K562 (cell line): ENCODE measurements around the gene TBX1. TPM values are rescaled to one million over a fixed set of nuclear protein-coding genes. Genes with fewer than 3 reads are reported as not detected.
A peak's percentile ranks its signal among the peaks of the same experiment; 100 is the strongest.

ENCODE experiments used
- ADNP ChIP-seq: fragments of 200-800 bp; sonication (Bioruptor generic); IDR thresholded peaks from 2 replicates; pipeline ENCODE4 v1.6.1; 2016; ENCODE audit warnings: missing genetic modification characterization, missing compliant biosample characterization
- BRF1 ChIP-seq: IDR thresholded peaks from 3 replicates; pipeline ENCODE4 v1.6.1; 2011; ENCODE audit warnings: borderline replicate concordance, mild to moderate bottlenecking; ENCODE audit not compliant: insufficient read length; ENCODE audit errors: extremely low read depth
- MAFK ChIP-seq: IDR thresholded peaks from 2 replicates; pipeline ENCODE4 v1.6.1; 2011; ENCODE audit warnings: low read length, improper control_type of control experiment
- MBD2 ChIP-seq: sonication (generic); IDR thresholded peaks from 2 replicates; pipeline ENCODE4 v1.6.1; 2016; ENCODE audit warnings: low read depth, borderline replicate concordance
- RBFOX2 ChIP-seq: fragments of 200-400 bp; formaldehyde crosslinking; IDR thresholded peaks from 2 replicates; pipeline ENCODE4 v1.6.1; 2017; ENCODE audit warnings: low read depth, mild to moderate bottlenecking, low read length, moderate library complexity
- SAFB ChIP-seq: fragments of 200-400 bp; formaldehyde crosslinking; IDR thresholded peaks from 2 replicates; pipeline ENCODE4 v1.6.1; 2017; ENCODE audit warnings: low read depth, low read length, borderline replicate concordance
- ZNF212 ChIP-seq: fragments of 450-650 bp; formaldehyde crosslinking; IDR thresholded peaks from 2 replicates; pipeline ENCODE4 v1.4.0; 2020; ENCODE audit warnings: mild to moderate bottlenecking
- ZNF224 ChIP-seq: sonication (generic); formaldehyde crosslinking; IDR thresholded peaks from 2 replicates; pipeline ENCODE4 v1.8.0; 2022; ENCODE audit warnings: mild to moderate bottlenecking, missing genetic modification reagents
- ZNF584 ChIP-seq: fragments of 200-800 bp; sonication (Bioruptor generic); IDR thresholded peaks from 2 replicates; pipeline ENCODE4 v1.6.1; 2016; ENCODE audit warnings: low read depth, mild to moderate bottlenecking, missing genetic modification characterization, missing compliant biosample characterization
- ZNF589 ChIP-seq: fragments of 200-800 bp; sonication (Bioruptor generic); IDR thresholded peaks from 2 replicates; pipeline ENCODE4 v1.6.1; 2016; ENCODE audit warnings: low read depth, missing genetic modification characterization, missing compliant biosample characterization
- polyA plus RNA-seq, 8 experiments: library from polyadenylated mRNA; depleted of rRNA in 4 of 8; stranded (reverse) in 5 of 8; unstranded in 3 of 8; fragments of >200 nt; fragmentation: Nextera tagmentation in 2 of 8; fragmentation: Illumina TruSeq in 1 of 8; extraction: Ambion mirVana in 2 of 8; extraction: Trizol in 1 of 8; gene quantifications; 2 replicates each; pipeline versions ENCODE4 v1.2.1 to v1.2.3, GENCODE V29; 2011 to 2014; ENCODE audit warnings: inconsistent platforms in 1 of 8, missing spikeins in 1 of 8
- total RNA-seq, 7 experiments: library from RNA; depleted of rRNA in 6 of 7; stranded (reverse); fragments of >200 nt in 6 of 7; fragmentation: Illumina TruSeq in 2 of 7; extraction: Trizol in 2 of 7; gene quantifications; 2 replicates each; pipeline versions ENCODE4 v1.2.1 to v1.2.3, GENCODE V29; 2011 to 2021; ENCODE audit warnings: low replicate concordance in 1 of 7
- TF ChIP-seq, protein P1 (sequence below): fragments of 250-450 bp; sonication (Bioruptor Pico); IDR thresholded peaks from 2 replicates; pipeline ENCODE4 v1.8.0; 2022; ENCODE audit warnings: inconsistent platforms
- TF ChIP-seq, protein P2 (sequence below): fragments of 250-450 bp; sonication (Bioruptor Pico); IDR thresholded peaks from 2 replicates; pipeline ENCODE4 v1.5.0; 2021
- TF ChIP-seq, protein P3 (sequence below): fragments of 450-650 bp; IDR thresholded peaks from 2 replicates; pipeline ENCODE4 v1.6.1; 2017; ENCODE audit warnings: mild to moderate bottlenecking, moderate library complexity
- TF ChIP-seq, protein P4 (sequence below): fragments of 450-650 bp; IDR thresholded peaks from 2 replicates; pipeline ENCODE4 v1.6.1; 2014; ENCODE audit warnings: low read depth, mild to moderate bottlenecking, moderate library complexity, borderline replicate concordance
- TF ChIP-seq, protein P5 (sequence below), 2 experiments: fragments of 450-650 bp in 1 of 2; IDR thresholded peaks; 2 replicates each; pipeline ENCODE4 v1.6.1; 2011 to 2017; ENCODE audit warnings: low read depth in 2 of 2, antibody characterized with exemption in 1 of 2, borderline replicate concordance in 1 of 2, low read length in 1 of 2, mild to moderate bottlenecking in 1 of 2, mixed read lengths in 1 of 2; ENCODE audit not compliant: control insufficient read depth in 1 of 2
- TF ChIP-seq, protein P6 (sequence below): sonication (generic); formaldehyde crosslinking; IDR thresholded peaks from 2 replicates; pipeline ENCODE4 v1.8.1; 2022; ENCODE audit warnings: missing genetic modification reagents

The TBX1 gene
- total and polyA plus RNA-seq, 9 of the 15 experiments (the other 6 are each of a cell fraction or from before 2014, with no cell fraction given) = 0.07 to 35.0 (median 3.9) TPM

DNA sequence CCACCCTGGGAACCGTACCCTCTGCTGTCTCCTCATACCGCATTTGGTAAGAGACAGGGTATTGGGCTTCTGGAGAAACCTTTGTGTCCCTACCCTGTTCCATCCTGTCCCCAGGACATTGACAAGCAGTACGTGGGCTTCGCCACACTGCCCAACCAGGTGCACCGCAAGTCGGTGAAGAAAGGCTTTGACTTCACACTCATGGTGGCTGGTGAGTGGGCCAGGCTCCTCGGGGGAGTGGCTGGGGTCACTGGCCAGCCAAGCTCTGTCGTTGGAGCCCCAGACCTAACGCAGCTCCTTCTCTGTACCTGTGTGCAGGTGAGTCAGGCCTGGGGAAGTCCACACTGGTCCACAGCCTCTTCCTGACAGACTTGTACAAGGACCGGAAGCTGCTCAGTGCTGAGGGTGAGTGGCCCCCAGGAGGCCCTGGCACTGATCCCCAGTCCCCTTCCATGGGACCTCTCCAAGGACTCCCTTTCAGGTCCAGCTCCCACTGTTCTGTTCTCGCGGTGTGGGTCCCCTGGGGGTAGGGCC is 41.0 kb upstream of the TBX1 start (continued):
- TF ChIP-seq ADNP (tag) = no peak
- TF ChIP-seq ZNF212 = no peak
- TF ChIP-seq SAFB = no peak
- TF ChIP-seq, protein P1, sequence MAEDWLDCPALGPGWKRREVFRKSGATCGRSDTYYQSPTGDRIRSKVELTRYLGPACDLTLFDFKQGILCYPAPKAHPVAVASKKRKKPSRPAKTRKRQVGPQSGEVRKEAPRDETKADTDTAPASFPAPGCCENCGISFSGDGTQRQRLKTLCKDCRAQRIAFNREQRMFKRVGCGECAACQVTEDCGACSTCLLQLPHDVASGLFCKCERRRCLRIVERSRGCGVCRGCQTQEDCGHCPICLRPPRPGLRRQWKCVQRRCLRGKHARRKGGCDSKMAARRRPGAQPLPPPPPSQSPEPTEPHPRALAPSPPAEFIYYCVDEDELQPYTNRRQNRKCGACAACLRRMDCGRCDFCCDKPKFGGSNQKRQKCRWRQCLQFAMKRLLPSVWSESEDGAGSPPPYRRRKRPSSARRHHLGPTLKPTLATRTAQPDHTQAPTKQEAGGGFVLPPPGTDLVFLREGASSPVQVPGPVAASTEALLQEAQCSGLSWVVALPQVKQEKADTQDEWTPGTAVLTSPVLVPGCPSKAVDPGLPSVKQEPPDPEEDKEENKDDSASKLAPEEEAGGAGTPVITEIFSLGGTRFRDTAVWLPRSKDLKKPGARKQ (CRISPR knock-in tag) = no peak
- TF ChIP-seq BRF1 = no peak
- no peak for TF ChIP-seq ZNF224
- TF ChIP-seq RBFOX2 = no peak
- TF ChIP-seq, protein P2, sequence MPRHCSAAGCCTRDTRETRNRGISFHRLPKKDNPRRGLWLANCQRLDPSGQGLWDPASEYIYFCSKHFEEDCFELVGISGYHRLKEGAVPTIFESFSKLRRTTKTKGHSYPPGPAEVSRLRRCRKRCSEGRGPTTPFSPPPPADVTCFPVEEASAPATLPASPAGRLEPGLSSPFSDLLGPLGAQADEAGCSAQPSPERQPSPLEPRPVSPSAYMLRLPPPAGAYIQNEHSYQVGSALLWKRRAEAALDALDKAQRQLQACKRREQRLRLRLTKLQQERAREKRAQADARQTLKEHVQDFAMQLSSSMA (CRISPR knock-in tag) = no peak
- TF ChIP-seq, protein P3, sequence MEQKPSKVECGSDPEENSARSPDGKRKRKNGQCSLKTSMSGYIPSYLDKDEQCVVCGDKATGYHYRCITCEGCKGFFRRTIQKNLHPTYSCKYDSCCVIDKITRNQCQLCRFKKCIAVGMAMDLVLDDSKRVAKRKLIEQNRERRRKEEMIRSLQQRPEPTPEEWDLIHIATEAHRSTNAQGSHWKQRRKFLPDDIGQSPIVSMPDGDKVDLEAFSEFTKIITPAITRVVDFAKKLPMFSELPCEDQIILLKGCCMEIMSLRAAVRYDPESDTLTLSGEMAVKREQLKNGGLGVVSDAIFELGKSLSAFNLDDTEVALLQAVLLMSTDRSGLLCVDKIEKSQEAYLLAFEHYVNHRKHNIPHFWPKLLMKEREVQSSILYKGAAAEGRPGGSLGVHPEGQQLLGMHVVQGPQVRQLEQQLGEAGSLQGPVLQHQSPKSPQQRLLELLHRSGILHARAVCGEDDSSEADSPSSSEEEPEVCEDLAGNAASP = no peak
- 0 out of 2 replicates have a peak, but pooled peaks have one; percentile 20 for TF ChIP-seq MAFK
- TF ChIP-seq ZNF584 = no peak
- TF ChIP-seq, protein P4, sequence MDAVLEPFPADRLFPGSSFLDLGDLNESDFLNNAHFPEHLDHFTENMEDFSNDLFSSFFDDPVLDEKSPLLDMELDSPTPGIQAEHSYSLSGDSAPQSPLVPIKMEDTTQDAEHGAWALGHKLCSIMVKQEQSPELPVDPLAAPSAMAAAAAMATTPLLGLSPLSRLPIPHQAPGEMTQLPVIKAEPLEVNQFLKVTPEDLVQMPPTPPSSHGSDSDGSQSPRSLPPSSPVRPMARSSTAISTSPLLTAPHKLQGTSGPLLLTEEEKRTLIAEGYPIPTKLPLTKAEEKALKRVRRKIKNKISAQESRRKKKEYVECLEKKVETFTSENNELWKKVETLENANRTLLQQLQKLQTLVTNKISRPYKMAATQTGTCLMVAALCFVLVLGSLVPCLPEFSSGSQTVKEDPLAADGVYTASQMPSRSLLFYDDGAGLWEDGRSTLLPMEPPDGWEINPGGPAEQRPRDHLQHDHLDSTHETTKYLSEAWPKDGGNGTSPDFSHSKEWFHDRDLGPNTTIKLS = no peak
- no peak for TF ChIP-seq MBD2
- TF ChIP-seq ZNF589 = no peak
- TF ChIP-seq, protein P5, sequence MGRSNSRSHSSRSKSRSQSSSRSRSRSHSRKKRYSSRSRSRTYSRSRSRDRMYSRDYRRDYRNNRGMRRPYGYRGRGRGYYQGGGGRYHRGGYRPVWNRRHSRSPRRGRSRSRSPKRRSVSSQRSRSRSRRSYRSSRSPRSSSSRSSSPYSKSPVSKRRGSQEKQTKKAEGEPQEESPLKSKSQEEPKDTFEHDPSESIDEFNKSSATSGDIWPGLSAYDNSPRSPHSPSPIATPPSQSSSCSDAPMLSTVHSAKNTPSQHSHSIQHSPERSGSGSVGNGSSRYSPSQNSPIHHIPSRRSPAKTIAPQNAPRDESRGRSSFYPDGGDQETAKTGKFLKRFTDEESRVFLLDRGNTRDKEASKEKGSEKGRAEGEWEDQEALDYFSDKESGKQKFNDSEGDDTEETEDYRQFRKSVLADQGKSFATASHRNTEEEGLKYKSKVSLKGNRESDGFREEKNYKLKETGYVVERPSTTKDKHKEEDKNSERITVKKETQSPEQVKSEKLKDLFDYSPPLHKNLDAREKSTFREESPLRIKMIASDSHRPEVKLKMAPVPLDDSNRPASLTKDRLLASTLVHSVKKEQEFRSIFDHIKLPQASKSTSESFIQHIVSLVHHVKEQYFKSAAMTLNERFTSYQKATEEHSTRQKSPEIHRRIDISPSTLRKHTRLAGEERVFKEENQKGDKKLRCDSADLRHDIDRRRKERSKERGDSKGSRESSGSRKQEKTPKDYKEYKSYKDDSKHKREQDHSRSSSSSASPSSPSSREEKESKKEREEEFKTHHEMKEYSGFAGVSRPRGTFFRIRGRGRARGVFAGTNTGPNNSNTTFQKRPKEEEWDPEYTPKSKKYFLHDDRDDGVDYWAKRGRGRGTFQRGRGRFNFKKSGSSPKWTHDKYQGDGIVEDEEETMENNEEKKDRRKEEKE (IDR thresholded peaks at IDR 0.05; ENCODE audit: borderline replicate concordance in 1 of 2, control insufficient read depth in 1 of 2, low read depth in 2 of 2, low read length in 1 of 2) = no peak
- TF ChIP-seq, protein P6, sequence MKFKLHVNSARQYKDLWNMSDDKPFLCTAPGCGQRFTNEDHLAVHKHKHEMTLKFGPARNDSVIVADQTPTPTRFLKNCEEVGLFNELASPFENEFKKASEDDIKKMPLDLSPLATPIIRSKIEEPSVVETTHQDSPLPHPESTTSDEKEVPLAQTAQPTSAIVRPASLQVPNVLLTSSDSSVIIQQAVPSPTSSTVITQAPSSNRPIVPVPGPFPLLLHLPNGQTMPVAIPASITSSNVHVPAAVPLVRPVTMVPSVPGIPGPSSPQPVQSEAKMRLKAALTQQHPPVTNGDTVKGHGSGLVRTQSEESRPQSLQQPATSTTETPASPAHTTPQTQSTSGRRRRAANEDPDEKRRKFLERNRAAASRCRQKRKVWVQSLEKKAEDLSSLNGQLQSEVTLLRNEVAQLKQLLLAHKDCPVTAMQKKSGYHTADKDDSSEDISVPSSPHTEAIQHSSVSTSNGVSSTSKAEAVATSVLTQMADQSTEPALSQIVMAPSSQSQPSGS = no peak
